BE2C (cell line): ENCODE measurements around the gene TDRD12. TPM values are rescaled to one million over a fixed set of nuclear protein-coding genes. Genes with fewer than 3 reads are reported as not detected.

ENCODE experiments used
- DNase-seq: peaks from one replicate; pipeline ENCODE4 v3.0.0-alpha.2; 2020
- H3K27me3 ChIP-seq: fragments of 250-450 bp; sonication (Bioruptor Pico); 2 replicates; pipeline ENCODE4 v1.5.1; 2020; ENCODE audit warnings: mild to moderate bottlenecking
- H3K36me3 ChIP-seq: fragments of 250-450 bp; sonication (Bioruptor Pico); 2 replicates; pipeline ENCODE4 v1.5.1; 2020; ENCODE audit warnings: mild to moderate bottlenecking
- H3K4me1 ChIP-seq: fragments of 250-450 bp; sonication (Bioruptor Pico); 2 replicates; pipeline ENCODE4 v1.5.1; 2020
- H3K4me3 ChIP-seq: 2 replicates; pipeline ENCODE4 v1.5.1; 2011; ENCODE audit warnings: low read depth, low read length
- H3K9me3 ChIP-seq: fragments of 250-450 bp; sonication (Bioruptor Pico); 2 replicates; pipeline ENCODE4 v1.5.1; 2020
- CTCF ChIP-seq: IDR thresholded peaks from 2 replicates; pipeline ENCODE4 v1.5.1; 2012; ENCODE audit warnings: mild to moderate bottlenecking, low read depth, low read length
- polyA plus RNA-seq: library from polyadenylated mRNA; unstranded; fragments of >200 nt; gene quantifications from one replicate; pipeline ENCODE4 v1.2.1, GENCODE V29; 2012; ENCODE audit warnings: low read depth, missing spikeins; ENCODE audit not compliant: insufficient read length, insufficient read depth

The TDRD12 gene, protein sequence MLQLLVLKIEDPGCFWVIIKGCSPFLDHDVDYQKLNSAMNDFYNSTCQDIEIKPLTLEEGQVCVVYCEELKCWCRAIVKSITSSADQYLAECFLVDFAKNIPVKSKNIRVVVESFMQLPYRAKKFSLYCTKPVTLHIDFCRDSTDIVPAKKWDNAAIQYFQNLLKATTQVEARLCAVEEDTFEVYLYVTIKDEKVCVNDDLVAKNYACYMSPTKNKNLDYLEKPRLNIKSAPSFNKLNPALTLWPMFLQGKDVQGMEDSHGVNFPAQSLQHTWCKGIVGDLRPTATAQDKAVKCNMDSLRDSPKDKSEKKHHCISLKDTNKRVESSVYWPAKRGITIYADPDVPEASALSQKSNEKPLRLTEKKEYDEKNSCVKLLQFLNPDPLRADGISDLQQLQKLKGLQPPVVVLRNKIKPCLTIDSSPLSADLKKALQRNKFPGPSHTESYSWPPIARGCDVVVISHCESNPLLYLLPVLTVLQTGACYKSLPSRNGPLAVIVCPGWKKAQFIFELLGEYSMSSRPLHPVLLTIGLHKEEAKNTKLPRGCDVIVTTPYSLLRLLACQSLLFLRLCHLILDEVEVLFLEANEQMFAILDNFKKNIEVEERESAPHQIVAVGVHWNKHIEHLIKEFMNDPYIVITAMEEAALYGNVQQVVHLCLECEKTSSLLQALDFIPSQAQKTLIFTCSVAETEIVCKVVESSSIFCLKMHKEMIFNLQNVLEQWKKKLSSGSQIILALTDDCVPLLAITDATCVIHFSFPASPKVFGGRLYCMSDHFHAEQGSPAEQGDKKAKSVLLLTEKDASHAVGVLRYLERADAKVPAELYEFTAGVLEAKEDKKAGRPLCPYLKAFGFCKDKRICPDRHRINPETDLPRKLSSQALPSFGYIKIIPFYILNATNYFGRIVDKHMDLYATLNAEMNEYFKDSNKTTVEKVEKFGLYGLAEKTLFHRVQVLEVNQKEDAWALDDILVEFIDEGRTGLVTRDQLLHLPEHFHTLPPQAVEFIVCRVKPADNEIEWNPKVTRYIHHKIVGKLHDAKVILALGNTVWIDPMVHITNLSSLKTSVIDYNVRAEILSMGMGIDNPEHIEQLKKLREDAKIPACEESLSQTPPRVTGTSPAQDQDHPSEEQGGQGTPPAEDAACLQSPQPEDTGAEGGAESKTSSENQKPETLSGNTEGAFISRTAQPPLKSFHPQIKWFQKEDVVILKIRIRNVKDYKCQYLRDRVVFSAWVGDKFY (N-terminal part only)
- 0.52 TPM for polyA plus RNA-seq

DNA sequence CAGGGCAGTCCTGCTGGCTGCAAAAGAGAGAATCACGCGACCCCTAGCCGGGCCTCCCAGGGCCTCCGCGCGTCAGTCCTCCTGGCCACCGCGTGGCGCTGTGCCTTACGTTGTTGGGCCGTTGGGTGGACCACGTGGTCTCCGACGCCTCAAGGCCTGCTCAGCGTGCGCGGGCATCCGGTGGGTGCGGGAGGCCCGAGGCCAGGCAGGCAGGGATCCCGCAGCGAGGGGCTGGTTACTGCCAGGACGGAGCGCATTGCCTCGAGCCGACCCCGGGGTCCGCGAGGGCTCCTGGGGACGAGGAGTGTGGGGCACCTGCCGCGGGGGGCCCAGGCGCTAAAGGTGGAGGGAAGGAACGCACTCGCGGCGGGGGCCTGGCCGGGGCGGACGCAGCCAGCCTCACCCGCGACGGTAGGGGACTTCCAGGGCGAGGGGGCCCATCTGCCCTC, at the start of gene TDRD12:
Gene TDRD12 (plus strand): TSS at position 157 of the 449 bp plus-strand sequence. CDS start 306 bp downstream, outside the sequence.
- H3K4me3 ChIP-seq, result no peak within 1 kb of the TSS
- no peaks in the 10 kb centered on the region for H3K36me3 ChIP-seq
- no peak for TF ChIP-seq CTCF
- DNase-seq, result peak; percentile 17
- no peaks in the 10 kb centered on the region for H3K4me1 ChIP-seq
- H3K9me3 ChIP-seq, result no peaks in the 10 kb centered on the region
- H3K27me3 ChIP-seq, result no peaks in the 10 kb centered on the region

DNA sequence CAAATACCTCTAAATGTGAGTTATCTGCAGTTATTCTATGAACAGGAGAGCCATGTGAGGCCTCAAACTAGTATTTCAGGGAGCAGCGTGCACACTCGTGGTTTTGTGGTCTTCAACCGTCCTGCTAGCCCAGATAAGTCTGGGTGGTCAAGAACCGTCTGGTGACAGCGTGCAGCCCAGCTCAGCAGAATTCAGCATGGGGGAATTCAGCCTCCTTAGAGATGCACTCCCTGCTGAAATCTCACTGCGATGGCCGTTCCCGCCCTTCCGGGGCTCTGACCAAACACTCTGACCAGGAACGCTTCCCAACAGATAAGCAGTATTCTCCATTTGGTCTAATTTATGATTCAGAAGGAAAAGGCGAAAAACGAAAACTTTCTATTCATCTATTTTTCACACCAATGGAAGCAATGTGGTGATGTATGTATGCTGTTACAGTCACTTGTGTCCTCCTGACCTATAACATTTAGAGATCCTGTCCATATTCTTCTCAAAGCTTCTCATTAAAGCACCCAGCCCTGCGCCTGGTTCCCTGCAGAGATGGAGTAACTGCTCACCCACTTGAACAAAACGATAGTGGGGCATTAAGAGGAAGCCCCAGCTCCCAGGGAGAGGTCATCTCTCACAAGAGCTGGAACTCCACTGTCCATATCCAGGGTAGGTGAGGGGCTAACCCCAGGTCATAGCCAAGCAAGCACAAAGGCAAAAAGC, 47.5 kb upstream of the TDRD12 start:
- H3K4me3 ChIP-seq, result no peak overlapping the region
- no peaks in the 10 kb centered on the region; the same call in 1 of the 2 replicates for H3K9me3 ChIP-seq
- peaks cover 14% of the 10 kb centered on the region for H3K27me3 ChIP-seq
- no peak for DNase-seq
- no peaks in the 10 kb centered on the region for H3K4me1 ChIP-seq
- H3K36me3 ChIP-seq, result no peaks in the 10 kb centered on the region
- TF ChIP-seq CTCF, result no peak

DNA sequence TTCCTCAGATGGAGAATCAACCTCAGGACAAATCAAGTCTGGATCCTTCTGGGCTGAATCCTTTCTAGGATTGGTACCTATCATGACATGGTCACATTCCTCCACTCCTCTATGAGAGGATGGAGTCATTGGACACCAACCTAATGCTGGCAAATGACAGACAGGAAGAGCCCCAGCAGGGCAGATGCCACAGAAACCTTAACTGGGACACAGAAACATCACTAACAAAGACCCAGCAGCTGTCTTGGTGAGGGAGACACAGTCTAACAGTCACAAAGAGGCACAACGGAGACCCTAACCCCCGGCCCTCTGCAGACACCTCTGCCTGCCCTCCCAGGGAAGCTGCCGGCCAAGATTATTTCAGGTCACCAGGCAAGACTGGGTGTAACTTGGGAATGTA, 46.7 kb upstream of the TDRD12 start:
- no peak for TF ChIP-seq CTCF
- no peak for DNase-seq
- Histone ChIP-seq H3K9me3 (no peaks in the 10 kb centered on the region; the same call in 1 of the 2 replicates), H3K4me1 (no peaks in the 10 kb centered on the region), H3K27me3 (peaks cover 21% of the 10 kb centered on the region), H3K36me3 (no peaks in the 10 kb centered on the region), H3K4me3 (no peak overlapping the region)

DNA sequence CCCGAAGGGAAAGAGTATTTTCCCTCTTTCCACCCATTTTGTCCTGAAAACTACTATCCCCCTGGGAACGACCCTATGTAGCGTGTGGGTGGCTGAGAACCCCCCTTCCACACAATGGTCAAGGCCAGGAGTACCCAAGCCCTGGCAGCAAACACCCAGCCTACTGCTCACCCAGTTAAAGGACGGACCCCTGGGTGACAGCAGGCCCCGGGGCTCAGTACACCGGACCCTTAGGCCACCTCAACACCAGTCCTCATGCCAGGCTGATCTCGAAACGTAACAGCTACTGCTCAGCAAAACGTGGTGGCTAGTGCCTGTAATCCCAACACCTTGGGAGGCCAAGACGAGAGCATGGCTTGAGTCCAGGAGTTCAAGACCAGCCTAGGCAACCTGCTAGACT, 46.0 kb upstream of the TDRD12 start:
- Histone ChIP-seq H3K4me1 (no peaks in the 10 kb centered on the region), H3K9me3 (no peaks in the 10 kb centered on the region; the same call in 1 of the 2 replicates), H3K4me3 (peak overlapping the region; percentile 79), H3K27me3 (peaks cover 21% of the 10 kb centered on the region), H3K36me3 (no peaks in the 10 kb centered on the region)
- DNase-seq, result no peak
- TF ChIP-seq CTCF, result no peak

GRCh38 chr19:32674153-32674930, 45.2 kb upstream of the TDRD12 start:
- no peak for TF ChIP-seq CTCF
- no peaks in the 10 kb centered on the region for H3K36me3 ChIP-seq
- DNase-seq, result no peak
- no peaks in the 10 kb centered on the region; the same call in 1 of the 2 replicates for H3K9me3 ChIP-seq
- H3K4me1 ChIP-seq, result no peaks in the 10 kb centered on the region
- peak overlapping the region; percentile 79 for H3K4me3 ChIP-seq
- peaks cover 21% of the 10 kb centered on the region for H3K27me3 ChIP-seq
